ENCODE results near the gene C1D. TPM values are rescaled to one million over a fixed set of nuclear protein-coding genes. Genes with fewer than 3 reads are reported as not detected.

C1D gene
- total and polyA plus RNA-seq, 2 donors (not counting 1 experiment from before 2014, with no cell fraction given) = 8.4 to 24.8 TPM

GRCh38 chr2:68088940-68089339 lies 26.1 kb upstream of the C1D start:
- intact Hi-C loops (cut with micrococcal nuclease) = no loop called here
- H3K4me1 ChIP-seq (ENCODE audit: control insufficient read depth in 2 of 2, insufficient read depth in 2 of 2, low read length in 2 of 2) = no peaks in the 10 kb centered on the region
- DNase-seq = no peak
- no peak overlapping the region for H3K27ac Mint-ChIP-seq
- H4K20me1 ChIP-seq (ENCODE audit: control insufficient read depth, insufficient read depth, low read length, poor library complexity, severe bottlenecking) = no peaks in the 10 kb centered on the region
- POLR2A ChIA-PET = no interaction called here
- H3K27ac ChIP-seq (ENCODE audit: low read length in 2 of 2) = no peak overlapping the region
- no peak overlapping the region for H3K9ac ChIP-seq (ENCODE audit: low read length)
- CTCF ChIA-PET = no interaction called here
- peaks cover 2% of the 10 kb centered on the region for H3K4me1 Mint-ChIP-seq
- H3K27me3 Mint-ChIP-seq = no peaks in the 10 kb centered on the region
- H3K4me2 ChIP-seq (replicated peaks; ENCODE audit: low read depth, low read length, poor library complexity, severe bottlenecking) = no peak overlapping the region
- H3K9me3 Mint-ChIP-seq (ENCODE audit: insufficient read depth) = no peaks in the 10 kb centered on the region
- H3K27me3 ChIP-seq (replicated peaks in 1 of 4; ENCODE audit: control extremely low read depth in 1 of 4, control insufficient read depth in 3 of 4, insufficient read depth in 4 of 4, low read length in 3 of 4) = no peaks in the 10 kb centered on the region
- H3K36me3 ChIP-seq (replicated peaks in 1 of 2; ENCODE audit: control extremely low read depth in 1 of 2, control insufficient read depth in 1 of 2, extremely low read depth in 1 of 2, insufficient read depth in 2 of 2, low read length in 1 of 2) = no peaks in the 10 kb centered on the region
- H3K4me3 ChIP-seq (ENCODE audit: control extremely low read depth in 1 of 5, extremely low read depth in 1 of 5, insufficient read depth in 1 of 5, low read depth in 2 of 5, low read length in 4 of 5) = no peak overlapping the region
- WGBS (ENCODE audit: insufficient coverage) = no CpG with 5 or more reads among the region's 2 CpGs
- ATAC-seq (ENCODE audit: low read depth) = no peak
- no peak for TF ChIP-seq EZH2 (IDR thresholded peaks at IDR 0.05; ENCODE audit: borderline replicate concordance, insufficient read depth, low read depth, low read length, poor library complexity, severe bottlenecking)
- no peak overlapping the region for H2AFZ ChIP-seq (ENCODE audit: insufficient read depth, low read depth, low read length, poor library complexity, severe bottlenecking)
- no peaks in the 10 kb centered on the region for H3K79me2 ChIP-seq (ENCODE audit: control insufficient read depth, insufficient read depth, low read length)
- H3K9me3 ChIP-seq (ENCODE audit: control extremely low read depth in 1 of 3, control insufficient read depth in 2 of 3, insufficient read depth in 1 of 3, low read length in 2 of 3) = no peaks in the 10 kb centered on the region
- no peak overlapping the region for H3K4me3 Mint-ChIP-seq

GRCh38 chr2:68086166-68086565 lies 23.4 kb upstream of the C1D start:
- no peak for DNase-seq
- Histone ChIP-seq H3K4me2 (replicated peaks; ENCODE audit: low read depth, low read length, poor library complexity, severe bottlenecking) (no peak overlapping the region), H3K27ac (ENCODE audit: low read length in 2 of 2) (no peak overlapping the region), H2AFZ (ENCODE audit: insufficient read depth, low read depth, low read length, poor library complexity, severe bottlenecking) (no peak overlapping the region), H3K79me2 (ENCODE audit: control insufficient read depth, insufficient read depth, low read length) (no peaks in the 10 kb centered on the region), H3K4me3 (ENCODE audit: control extremely low read depth in 1 of 5, extremely low read depth in 1 of 5, insufficient read depth in 1 of 5, low read depth in 2 of 5, low read length in 4 of 5) (no peak overlapping the region), H4K20me1 (ENCODE audit: control insufficient read depth, insufficient read depth, low read length, poor library complexity, severe bottlenecking) (no peaks in the 10 kb centered on the region), H3K4me1 (ENCODE audit: control insufficient read depth in 2 of 2, insufficient read depth in 2 of 2, low read length in 2 of 2) (no peaks in the 10 kb centered on the region), H3K36me3 (replicated peaks in 1 of 2; ENCODE audit: control extremely low read depth in 1 of 2, control insufficient read depth in 1 of 2, extremely low read depth in 1 of 2, insufficient read depth in 2 of 2, low read length in 1 of 2) (no peaks in the 10 kb centered on the region), H3K9ac (ENCODE audit: low read length) (no peak overlapping the region), H3K27me3 (replicated peaks in 1 of 4; ENCODE audit: control extremely low read depth in 1 of 4, control insufficient read depth in 3 of 4, insufficient read depth in 4 of 4, low read length in 3 of 4) (no peaks in the 10 kb centered on the region), H3K9me3 (ENCODE audit: control extremely low read depth in 1 of 3, control insufficient read depth in 2 of 3, insufficient read depth in 1 of 3, low read length in 2 of 3) (no peaks in the 10 kb centered on the region)
- no peak overlapping the region for H3K4me3 Mint-ChIP-seq
- ChIA-PET CTCF (no interaction called here), POLR2A (no interaction called here)
- no peaks in the 10 kb centered on the region for H3K27me3 Mint-ChIP-seq
- no peak overlapping the region for H3K27ac Mint-ChIP-seq
- TF ChIP-seq CTCF (IDR thresholded peaks at IDR 0.05) = no peak
- no peak for TF ChIP-seq EZH2 (IDR thresholded peaks at IDR 0.05; ENCODE audit: borderline replicate concordance, insufficient read depth, low read depth, low read length, poor library complexity, severe bottlenecking)
- no peak for ATAC-seq (ENCODE audit: low read depth)
- intact Hi-C loops (cut with micrococcal nuclease) = no loop called here
- WGBS (ENCODE audit: insufficient coverage) = 50% methylated on average over 2 of the region's 4 CpGs
- peaks cover 4% of the 10 kb centered on the region for H3K4me1 Mint-ChIP-seq
- no peaks in the 10 kb centered on the region for H3K9me3 Mint-ChIP-seq (ENCODE audit: insufficient read depth)
